Esophagus muscularis mucosa (tissue), 4 donors: ENCODE measurements around the gene MKKS. TPM values are rescaled to one million over a fixed set of nuclear protein-coding genes. Genes with fewer than 3 reads are reported as not detected.
"Not testable (repeated sequence)": the region's sequence is repeated elsewhere in the genome, so short reads cannot be mapped to it uniquely, and the experiment has no call there.

Source experiments
- DNase-seq: peaks from one replicate; pipeline ENCODE4 v3.0.0-alpha.2; 2017; ENCODE audit errors: extremely low spot score
- H3K27ac ChIP-seq, 4 donors: fragments of 200-600 bp; sonication (generic); replicated peaks in 1 of 4; 1 replicate in 3 of 4; 2 replicates in 1 of 4; pipeline ENCODE4 v1.5.1; 2016 to 2019; ENCODE audit warnings: mild to moderate bottlenecking in 1 of 4
- H3K27me3 ChIP-seq, 4 donors: fragments of 200-600 bp; sonication (generic); one replicate each; pipeline versions ENCODE4 v1.5.1 to v1.6.0; 2016 to 2019
- H3K36me3 ChIP-seq, 4 donors: fragments of 200-600 bp; sonication (generic); one replicate each; pipeline ENCODE4 v1.5.1; 2016 to 2019
- H3K4me1 ChIP-seq, 4 donors: fragments of 200-600 bp; sonication (generic); one replicate each; pipeline ENCODE4 v1.5.1; 2016 to 2019
- H3K4me3 ChIP-seq, 4 donors: fragments of 200-600 bp; sonication (generic); 1 replicate in 2 of 4; 2 replicates in 2 of 4; pipeline ENCODE4 v1.5.1; 2016 to 2019; ENCODE audit warnings: mild to moderate bottlenecking in 4 of 4, moderate library complexity in 1 of 4
- H3K9me3 ChIP-seq, 4 donors: fragments of 200-600 bp; sonication (generic); 1 replicate in 3 of 4; 2 replicates in 1 of 4; pipeline ENCODE4 v1.5.1; 2016 to 2019
- CTCF ChIP-seq, 3 experiments: fragments of 200-600 bp in 2 of 3; fragments of 450-650 bp in 1 of 3; sonication (generic) in 2 of 3; IDR thresholded peaks; one replicate each; pipeline ENCODE4 v1.5.1; 2017 to 2019; ENCODE audit warnings: antibody characterized with exemption in 3 of 3, mild to moderate bottlenecking in 2 of 3, moderate library complexity in 1 of 3
- EP300 ChIP-seq: sonication (generic); formaldehyde crosslinking; IDR thresholded peaks from one replicate; pipeline ENCODE4 v1.6.1; 2017; ENCODE audit warnings: antibody characterized with exemption
- POLR2A ChIP-seq: fragments of 450-650 bp; IDR thresholded peaks from one replicate; pipeline ENCODE4 v1.6.1; 2017; ENCODE audit warnings: antibody characterized with exemption, moderate library complexity, mild to moderate bottlenecking, low read depth
- POLR2AphosphoS5 ChIP-seq, 2 donors: sonication (generic); formaldehyde crosslinking; IDR thresholded peaks; one replicate each; pipeline ENCODE4 v1.6.1; 2017; ENCODE audit warnings: antibody characterized with exemption in 2 of 2
- WGBS: methylation state at CpG from one replicate; pipeline ENCODE4 v1.1.5; 2018; 5-methylcytosine and 5-hydroxymethylcytosine counted together
- intact Hi-C: fragments of 100-400 bp; cut with DNase I; formaldehyde crosslinking; loops from one replicate; pipeline ENCODE4 v1.15.1; 2023
- total RNA-seq, 4 donors: library from RNA; depleted of rRNA; stranded (reverse); fragments of >200 nt; gene quantifications; one replicate each; pipeline versions ENCODE4 v1.1.0 to v1.2.1, GENCODE V29; 2016

Gene MKKS
- total RNA-seq, 4 donors from 2014 or later: 14.1 to 19.3 (median 16.7) TPM

DNA sequence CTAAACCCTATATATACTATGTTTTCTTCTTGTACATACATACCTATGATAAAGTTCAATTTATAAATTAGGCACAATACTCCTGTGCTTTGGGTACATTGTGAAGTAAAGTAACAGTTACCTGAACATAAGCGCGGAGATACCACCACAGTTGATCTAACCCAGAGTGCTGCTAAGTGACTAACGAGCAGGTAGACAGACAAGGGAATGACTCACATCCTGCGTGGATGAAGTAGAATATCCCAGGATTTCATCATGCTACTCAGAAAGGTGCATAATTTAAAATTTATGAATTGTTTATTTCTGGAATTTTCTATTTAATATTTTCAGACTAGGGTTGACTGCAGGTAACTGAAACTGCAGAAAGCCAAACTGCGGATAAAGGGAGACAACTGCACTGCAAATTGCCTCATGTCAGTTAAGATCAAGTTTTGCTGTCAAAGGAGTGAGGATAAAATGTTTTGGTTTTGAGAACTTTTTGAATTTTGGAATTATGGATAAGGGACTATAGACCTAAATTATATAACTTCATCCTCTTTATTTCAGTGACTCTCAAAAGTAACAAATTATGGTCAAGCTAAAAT lies 14.4 kb downstream of the MKKS start:
- H3K27ac ChIP-seq: no peak overlapping the region
- no peaks in the 10 kb centered on the region for H3K9me3 ChIP-seq
- H3K4me1 ChIP-seq: peaks cover 6 to 21% (median 15%) of the 10 kb centered on the region in 4 donors
- TF ChIP-seq POLR2A: no peak
- no peak for TF ChIP-seq EP300
- TF ChIP-seq POLR2AphosphoS5 (IDR thresholded peaks at IDR 0.05): no peak
- TF ChIP-seq CTCF (IDR thresholded peaks at IDR 0.05): no peak
- H3K27me3 ChIP-seq: no peaks in the 10 kb centered on the region
- no peak overlapping the region for H3K4me3 ChIP-seq
- intact Hi-C loops: no loop called here
- 94% methylated on average over 5 of the region's 5 CpGs for WGBS
- no peak for DNase-seq
- H3K36me3 ChIP-seq: peaks cover 5 to 28% (median 9%) of the 10 kb centered on the region in 4 donors

DNA sequence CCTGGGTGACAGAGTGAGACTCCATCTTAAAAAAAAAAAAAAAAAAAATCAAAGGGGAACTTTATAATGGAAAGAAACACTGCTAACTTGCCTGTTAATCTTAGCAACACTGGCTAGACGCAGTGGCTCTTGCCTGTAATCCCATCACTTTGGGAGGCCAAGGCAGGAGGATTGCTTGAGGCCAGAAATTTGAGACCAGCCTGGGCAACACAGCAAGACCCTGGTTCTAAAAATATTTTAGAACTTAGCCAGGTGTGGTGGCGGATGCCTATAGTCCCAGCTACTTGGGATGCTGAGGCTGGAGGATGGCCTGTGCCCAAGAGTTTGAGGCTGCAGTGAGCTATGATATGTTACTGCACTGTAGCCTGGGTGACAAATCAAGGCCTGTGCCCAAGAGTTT lies 16.8 kb downstream of the MKKS start:
- H3K27me3 ChIP-seq, DNase-seq, H3K9me3 ChIP-seq, H3K4me3 ChIP-seq, H3K27ac ChIP-seq, intact Hi-C loops: not testable (repeated sequence)
- Histone ChIP-seq H3K4me1 (peaks cover 0 to 21% (median 15%) of the 10 kb centered on the region in 4 donors), H3K36me3 (peaks cover 15 to 36% (median 23%) of the 10 kb centered on the region in 4 donors)
- WGBS: 95% methylated on average over 2 of the region's 2 CpGs

DNA sequence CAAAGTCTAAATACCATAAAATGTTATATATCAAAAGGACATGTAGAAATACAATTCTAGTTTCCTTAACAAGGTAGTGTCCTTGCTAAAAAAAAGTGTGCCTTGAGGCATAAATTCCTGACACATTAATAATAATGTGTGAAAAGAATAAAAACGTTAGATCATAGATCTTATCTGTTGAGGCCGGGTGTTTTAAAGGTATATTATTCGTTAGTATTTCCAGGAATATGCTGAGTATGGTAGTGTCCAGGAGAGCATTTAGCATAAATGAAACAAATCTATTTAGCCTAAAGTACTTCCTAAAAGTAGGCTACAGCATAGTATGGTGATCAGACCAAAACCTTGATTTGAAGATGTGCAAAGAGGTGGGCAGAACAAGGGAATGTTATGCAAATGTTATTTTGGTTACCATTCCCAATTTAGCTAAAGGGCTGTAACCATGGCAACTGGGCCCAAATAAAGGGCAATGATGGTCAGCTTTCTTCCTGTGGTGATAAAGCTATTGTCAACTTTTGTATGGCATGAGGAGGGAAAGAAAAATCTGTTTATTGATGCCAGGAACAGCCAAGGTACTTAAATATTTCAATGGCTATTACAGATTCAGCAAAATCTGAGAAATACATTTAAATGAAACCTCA lies 18.9 kb downstream of the MKKS start:
- no peak overlapping the region for H3K27ac ChIP-seq
- peaks cover 0 to 18% (median 14%) of the 10 kb centered on the region in 4 donors for H3K4me1 ChIP-seq
- TF ChIP-seq POLR2AphosphoS5 (IDR thresholded peaks at IDR 0.05) (no peak), POLR2A (no peak), EP300 (no peak), CTCF (IDR thresholded peaks at IDR 0.05) (no peak)
- H3K27me3 ChIP-seq: no peaks in the 10 kb centered on the region
- 55% methylated on average over 3 of the region's 3 CpGs for WGBS
- no peak for DNase-seq
- no peak overlapping the region for H3K4me3 ChIP-seq
- H3K36me3 ChIP-seq: peaks cover 15 to 35% (median 25%) of the 10 kb centered on the region in 4 donors
- H3K9me3 ChIP-seq: no peaks in the 10 kb centered on the region
- intact Hi-C loops: no loop called here

- H3K27ac ChIP-seq: no peak overlapping the region
- 74% methylated on average over 5 of the region's 5 CpGs for WGBS
- intact Hi-C loops: no loop called here
- H3K36me3 ChIP-seq: peaks cover 10 to 32% (median 20%) of the 10 kb centered on the region in 4 donors
- TF ChIP-seq CTCF (IDR thresholded peaks at IDR 0.05) (no peak), POLR2A (no peak), EP300 (no peak), POLR2AphosphoS5 (IDR thresholded peaks at IDR 0.05) (no peak)
- no peaks in the 10 kb centered on the region for H3K27me3 ChIP-seq
- DNase-seq: no peak
- peaks cover 0 to 18% (median 10%) of the 10 kb centered on the region in 4 donors for H3K4me1 ChIP-seq
- no peaks in the 10 kb centered on the region for H3K9me3 ChIP-seq
- H3K4me3 ChIP-seq: no peak overlapping the region
Measured at GRCh38 chr20:10412591-10413408, 21.2 kb downstream of the MKKS start.

- 92% methylated on average over 1 of the region's 1 CpG for WGBS
- no peak overlapping the region for H3K4me3 ChIP-seq
- DNase-seq: no peak
Measured at GRCh38 chr20:10411673-10412072, 22.3 kb downstream of the MKKS start.

More at GRCh38 chr20:10411673-10412072, 22.3 kb downstream of the MKKS start:
- H3K4me1 ChIP-seq: peaks cover 0 to 17% (median 7%) of the 10 kb centered on the region in 4 donors
- H3K27ac ChIP-seq: no peak overlapping the region
- TF ChIP-seq POLR2A: no peak
- TF ChIP-seq EP300: no peak
- no peak for TF ChIP-seq CTCF (IDR thresholded peaks at IDR 0.05)
- no peak for TF ChIP-seq POLR2AphosphoS5 (IDR thresholded peaks at IDR 0.05)
- H3K36me3 ChIP-seq: peaks cover 10 to 39% (median 18%) of the 10 kb centered on the region in 4 donors
- H3K27me3 ChIP-seq: no peaks in the 10 kb centered on the region
- no peaks in the 10 kb centered on the region for H3K9me3 ChIP-seq
- intact Hi-C loops: no loop called here
